Endothelial cell of umbilical vein (primary cell): Measurements from ENCODE around the gene SPTY2D1. TPM values are rescaled to one million over a fixed set of nuclear protein-coding genes. Genes with fewer than 3 reads are reported as not detected.
A peak's percentile ranks its signal among the peaks of the same experiment; 100 is the strongest.

Experiments used
- BruUV-seq: library from RNA; stranded (reverse); fragments of 400-500 nt; replicated peaks from 2 replicates; lab custom pipeline; 2021; lab: Mats Ljungman, UMichigan
- CTCF ChIA-PET: fragments of 300-600, 350-600 bp; sonication (Branson Sonifier 250); formaldehyde crosslinking; loops from one replicate; lab custom pipeline; 2021; ENCODE audit warnings: antibody characterized with exemption, inconsistent platforms; lab: Charles Lee
- POLR2A ChIA-PET: fragments of 300-600, 350-600 bp; sonication (Branson Sonifier 250); formaldehyde crosslinking; loops from one replicate; lab custom pipeline; 2021; ENCODE audit warnings: antibody characterized with exemption, inconsistent platforms; lab: Charles Lee
- DNase-seq: peaks from one replicate; pipeline ENCODE4 v3.0.0-alpha.2; 2011; ENCODE audit warnings: low read depth, low spot score
- FAIRE-seq: peaks from 2 replicates; lab custom pipeline; 2011; peaks lifted over from hg19 to GRCh38; lab: Jason Lieb, UNC
- H2AFZ ChIP-seq: 2 replicates; pipeline ENCODE4 v1.6.0; 2012; ENCODE audit warnings: low read depth, low read length, control low read depth, inconsistent platforms
- H3K27ac ChIP-seq: 2 replicates; pipeline ENCODE4 v1.5.1; 2011; ENCODE audit warnings: low read depth, mild to moderate bottlenecking, control low read depth, low read length, moderate library complexity; ENCODE audit not compliant: insufficient read depth
- H3K27me3 ChIP-seq, 2 experiments: 2 replicates each; pipeline versions ENCODE4 v1.6.0 to v1.6.1; 2011; ENCODE audit warnings: low read length in 2 of 2, mixed read lengths in 1 of 2; ENCODE audit not compliant: control insufficient read depth in 2 of 2, insufficient read depth in 2 of 2
- H3K36me3 ChIP-seq, 2 experiments: 2 replicates in 1 of 2; 3 replicates in 1 of 2; pipeline ENCODE4 v1.5.1; 2011; ENCODE audit warnings: low read length in 2 of 2, mild to moderate bottlenecking in 1 of 2, moderate library complexity in 1 of 2; ENCODE audit not compliant: control insufficient read depth in 2 of 2, insufficient read depth in 2 of 2; ENCODE audit errors: extremely low read depth in 1 of 2
- H3K4me1 ChIP-seq: 3 replicates; pipeline ENCODE4 v1.5.1; 2011; ENCODE audit warnings: mild to moderate bottlenecking, low read length; ENCODE audit not compliant: control insufficient read depth, insufficient read depth; ENCODE audit errors: extremely low read depth
- H3K4me2 ChIP-seq: 2 replicates; pipeline ENCODE4 v1.6.1; 2011; ENCODE audit warnings: low read length, control low read depth, mixed read lengths; ENCODE audit not compliant: insufficient read depth
- H3K4me3 ChIP-seq, 3 experiments: fragments of 200-600 bp in 1 of 3; sonication (generic), shearing (Covaris generic) in 1 of 3; replicated peaks in 1 of 3; 2 replicates each; pipeline ENCODE4 v1.5.1; 2011 to 2016; ENCODE audit warnings: control low read depth in 3 of 3, low read length in 3 of 3, mild to moderate bottlenecking in 2 of 3, inconsistent platforms in 1 of 3, low read depth in 1 of 3, moderate library complexity in 1 of 3; ENCODE audit not compliant: insufficient read depth in 1 of 3
- H3K79me2 ChIP-seq: 2 replicates; pipeline ENCODE4 v1.6.0; 2012; ENCODE audit warnings: low read length, inconsistent platforms; ENCODE audit not compliant: control insufficient read depth, insufficient read depth
- H3K9ac ChIP-seq: replicated peaks from 2 replicates; pipeline ENCODE3; 2011; ENCODE audit warnings: low read length, control low read depth; ENCODE audit not compliant: insufficient read depth; ENCODE audit errors: extremely low read depth
- H3K9me1 ChIP-seq: replicated peaks from 3 replicates; pipeline ENCODE4 v1.6.0; 2011; ENCODE audit warnings: mild to moderate bottlenecking, low read length; ENCODE audit not compliant: control insufficient read depth, insufficient read depth; ENCODE audit errors: extremely low read depth
- H3K9me3 ChIP-seq: replicated peaks from 2 replicates; pipeline ENCODE4 v1.5.1; 2012; ENCODE audit warnings: low read length, inconsistent platforms; ENCODE audit not compliant: control insufficient read depth, insufficient read depth
- H4K20me1 ChIP-seq: replicated peaks from 2 replicates; pipeline ENCODE3; 2011; ENCODE audit warnings: mild to moderate bottlenecking, low read length; ENCODE audit not compliant: control insufficient read depth, insufficient read depth; ENCODE audit errors: extremely low read depth
- EZH2 ChIP-seq: IDR thresholded peaks from 2 replicates; pipeline ENCODE4 v1.6.1; 2012; ENCODE audit warnings: borderline replicate concordance, low read depth, mild to moderate bottlenecking, moderate library complexity, low read length, inconsistent platforms; ENCODE audit not compliant: severe bottlenecking
- FOS ChIP-seq: IDR thresholded peaks from 2 replicates; pipeline ENCODE4 v1.6.1; 2011; ENCODE audit warnings: mild to moderate bottlenecking, low read length, moderate library complexity, borderline replicate concordance; ENCODE audit not compliant: insufficient read depth
- GATA2 ChIP-seq: IDR thresholded peaks from 2 replicates; pipeline ENCODE4 v1.7.0; 2011; ENCODE audit warnings: low read depth, mild to moderate bottlenecking, moderate library complexity, mixed read lengths, low read length; ENCODE audit not compliant: insufficient read length, insufficient read depth
- JUN ChIP-seq: IDR thresholded peaks from 2 replicates; pipeline ENCODE4 v1.6.1; 2011; ENCODE audit warnings: borderline replicate concordance, low read depth; ENCODE audit not compliant: insufficient read length, insufficient read depth
- POLR2A ChIP-seq: IDR thresholded peaks from 2 replicates; pipeline ENCODE4 v1.6.1; 2012; ENCODE audit warnings: low read depth, mild to moderate bottlenecking, control low read depth, low read length
- POLR2AphosphoS5 ChIP-seq: IDR thresholded peaks from 2 replicates; pipeline ENCODE4 v1.6.1; 2012; ENCODE audit warnings: low read depth, mild to moderate bottlenecking, control low read depth, low read length, moderate library complexity; ENCODE audit not compliant: insufficient read depth
- dilution Hi-C: fragments of 300-500 bp; cut with MboI; formaldehyde crosslinking; loops from one replicate; pipeline ENCODE4 v1.15.0; 2019; ENCODE audit warnings: low sequenced_read_pairs; ENCODE audit not compliant: extremely low pct_ligation_motif_present
- intact Hi-C: fragments of 100-400 bp; cut with micrococcal nuclease; formaldehyde crosslinking; loops from one replicate; pipeline ENCODE4 v1.10.0; 2022
- polyA plus RNA-seq, 4 experiments: library from polyadenylated mRNA; depleted of rRNA in 3 of 4; stranded (reverse) in 3 of 4; unstranded in 1 of 4; fragments of >200 nt; gene quantifications; 2 replicates each; pipeline versions ENCODE4 v1.2.1 to v1.2.3, GENCODE V29; 2011 to 2012; ENCODE audit warnings: missing spikeins in 1 of 4
- total RNA-seq: library from RNA; stranded (reverse); gene quantifications from 2 replicates; pipeline ENCODE4 v1.2.3, GENCODE V29; 2021
- TF ChIP-seq, protein P1 (sequence below), 2 donors: IDR thresholded peaks; 1 replicate in 1 of 2; 2 replicates in 1 of 2; pipeline ENCODE4 v1.5.1; 2011; ENCODE audit warnings: low read length in 2 of 2, mild to moderate bottlenecking in 2 of 2, moderate library complexity in 2 of 2, control low read depth in 1 of 2, inconsistent platforms in 1 of 2, low read depth in 1 of 2; ENCODE audit not compliant: insufficient read depth in 1 of 2; ENCODE audit errors: extremely low read depth in 1 of 2
- TF ChIP-seq, protein P2 (sequence below): IDR thresholded peaks from 2 replicates; pipeline ENCODE4 v1.6.1; 2011; ENCODE audit not compliant: insufficient read depth, insufficient read length

The SPTY2D1 gene
- total and polyA plus RNA-seq, 2 donors (not counting 3 experiments of a cell fraction or from before 2014, with no cell fraction given) = 5.5 to 18.7 TPM

DNA sequence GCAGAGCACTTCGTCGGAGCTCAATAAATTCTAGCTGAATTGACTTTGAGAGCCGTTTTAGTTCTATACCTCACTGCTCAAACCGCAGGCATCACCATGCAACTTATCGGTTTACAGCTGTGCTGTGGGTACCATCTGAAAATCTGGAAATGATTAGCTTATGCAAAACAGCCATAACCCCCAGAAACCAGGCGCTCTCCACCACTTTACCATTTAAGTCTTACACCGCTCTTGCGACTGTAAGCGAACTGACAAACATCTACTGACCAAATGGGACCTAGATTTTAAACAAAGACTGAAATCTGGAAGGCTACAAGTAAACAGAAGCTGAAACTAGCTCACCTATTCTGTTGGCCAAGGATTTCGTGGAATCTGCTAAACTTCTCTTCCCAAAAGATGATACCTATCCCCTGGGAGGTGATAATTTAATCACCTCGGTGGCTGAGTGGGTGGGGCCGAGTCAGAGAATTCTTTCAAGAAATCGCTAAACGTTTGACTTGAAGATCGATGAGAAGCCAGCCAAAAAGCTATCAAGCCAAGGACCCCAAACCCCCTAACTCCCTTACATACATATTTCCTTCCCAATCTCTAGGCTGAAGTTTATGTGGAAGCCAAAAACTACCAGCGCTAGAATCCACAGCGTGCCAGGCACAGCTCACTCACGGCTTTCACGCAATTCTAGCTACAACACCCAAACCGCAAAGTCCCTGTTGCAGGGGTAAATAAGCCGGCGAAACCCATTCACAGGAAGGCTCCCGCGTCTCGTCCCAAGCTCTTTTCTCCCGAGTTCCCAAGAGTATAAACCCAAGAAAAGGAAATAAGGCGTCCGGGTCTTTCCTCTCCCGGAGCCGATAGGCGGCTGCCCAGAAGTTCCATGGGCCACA, 644 bp downstream of the SPTY2D1 start:
- Histone ChIP-seq H3K4me2 (peak overlapping the region; percentile 100), H3K27ac (peak overlapping the region; percentile 74), H3K4me1 (peaks cover 16% of the 10 kb centered on the region), H2AFZ (peak overlapping the region; percentile 96), H3K9ac (peak overlapping the region; percentile 98), H3K9me3 (no peaks in the 10 kb centered on the region), H3K36me3 (no peaks in the 10 kb centered on the region), H3K4me3 (peak overlapping the region; percentile 79 to 99 (median 97)), H3K79me2 (peaks cover 48% of the 10 kb centered on the region), H3K27me3 (no peaks in the 10 kb centered on the region), H3K9me1 (no peaks in the 10 kb centered on the region), H4K20me1 (peaks cover 3% of the 10 kb centered on the region)
- intact Hi-C loops = loop anchor here (1.0 kb wide), 6 partner anchors 45 to 311 kb away; partner anchors contain the start of genes GTF2H1, HPS5, TMEM86A and TSG101
- ChIA-PET POLR2A (interaction anchor here (0.7 to 2.2 kb wide), 4 partner anchors 14 to 107 kb away, joined by 3 to 9 read pairs (median 4); partner anchors contain the start of genes TSG101 and UEVLD), CTCF (interaction anchor here (1.0 to 4.0 kb wide), 8 partner anchors 12 to 518 kb away, joined by 3 to 13 read pairs (median 3); no protein-coding TSS in a partner anchor)
- dilution Hi-C loops = no loop called here
- FAIRE-seq (peak; percentile 67), DNase-seq (no peak)
- BruUV-seq = TSS peak; percentile 57
- TF ChIP-seq POLR2A (no peak), GATA2 (no peak), EZH2 (no peak), POLR2AphosphoS5 (no peak)

DNA sequence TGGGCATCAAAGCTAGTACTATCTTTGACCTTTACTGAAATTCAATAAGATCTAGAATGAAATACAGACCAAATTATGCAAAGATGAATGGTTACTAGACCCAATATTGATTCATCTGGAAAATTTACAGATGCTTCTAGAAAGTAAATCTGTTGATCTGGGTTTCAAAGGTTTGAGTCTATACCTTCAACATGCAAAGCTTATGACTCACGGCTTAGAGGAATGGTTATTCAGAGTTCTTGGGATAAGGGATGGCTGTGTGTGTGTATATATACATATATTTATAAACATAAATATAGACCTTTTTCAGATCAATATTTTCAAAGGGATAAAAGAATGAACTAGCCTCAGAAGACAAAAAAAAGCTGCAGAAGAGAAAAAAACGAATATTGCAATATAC, 1.3 kb downstream of the SPTY2D1 start:
- Histone ChIP-seq H3K4me2 (peak overlapping the region; percentile 100), H3K4me3 (peak overlapping the region in 2 of 3 experiments; percentile 97 to 99), H3K36me3 (no peaks in the 10 kb centered on the region), H2AFZ (no peak overlapping the region), H3K4me1 (peaks cover 16% of the 10 kb centered on the region), H3K27ac (no peak overlapping the region), H3K9me3 (no peaks in the 10 kb centered on the region), H3K9me1 (no peaks in the 10 kb centered on the region), H3K27me3 (no peaks in the 10 kb centered on the region), H3K79me2 (peaks cover 54% of the 10 kb centered on the region), H4K20me1 (peaks cover 3% of the 10 kb centered on the region), H3K9ac (no peak overlapping the region)
- CTCF ChIA-PET = interaction anchor here (1.0 to 4.0 kb wide), 7 partner anchors 17 to 517 kb away, joined by 3 to 13 read pairs (median 3); no protein-coding TSS in a partner anchor
- FAIRE-seq (no peak), DNase-seq (no peak)
- POLR2A ChIA-PET = interaction anchor here (0.7 to 2.2 kb wide), 3 partner anchors 11 to 106 kb away, joined by 4 to 9 read pairs (median 5); partner anchors contain the start of genes TSG101 and UEVLD
- dilution Hi-C loops = no loop called here
- no TSS peak for BruUV-seq
- TF ChIP-seq FOS = no peak
- TF ChIP-seq, protein P1, sequence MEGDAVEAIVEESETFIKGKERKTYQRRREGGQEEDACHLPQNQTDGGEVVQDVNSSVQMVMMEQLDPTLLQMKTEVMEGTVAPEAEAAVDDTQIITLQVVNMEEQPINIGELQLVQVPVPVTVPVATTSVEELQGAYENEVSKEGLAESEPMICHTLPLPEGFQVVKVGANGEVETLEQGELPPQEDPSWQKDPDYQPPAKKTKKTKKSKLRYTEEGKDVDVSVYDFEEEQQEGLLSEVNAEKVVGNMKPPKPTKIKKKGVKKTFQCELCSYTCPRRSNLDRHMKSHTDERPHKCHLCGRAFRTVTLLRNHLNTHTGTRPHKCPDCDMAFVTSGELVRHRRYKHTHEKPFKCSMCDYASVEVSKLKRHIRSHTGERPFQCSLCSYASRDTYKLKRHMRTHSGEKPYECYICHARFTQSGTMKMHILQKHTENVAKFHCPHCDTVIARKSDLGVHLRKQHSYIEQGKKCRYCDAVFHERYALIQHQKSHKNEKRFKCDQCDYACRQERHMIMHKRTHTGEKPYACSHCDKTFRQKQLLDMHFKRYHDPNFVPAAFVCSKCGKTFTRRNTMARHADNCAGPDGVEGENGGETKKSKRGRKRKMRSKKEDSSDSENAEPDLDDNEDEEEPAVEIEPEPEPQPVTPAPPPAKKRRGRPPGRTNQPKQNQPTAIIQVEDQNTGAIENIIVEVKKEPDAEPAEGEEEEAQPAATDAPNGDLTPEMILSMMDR (IDR thresholded peaks at IDR 0.05; ENCODE audit: extremely low read depth in 1 of 2, insufficient read depth in 1 of 2, low read depth in 1 of 2, low read length in 2 of 2) = no peak
- TF ChIP-seq, protein P2, sequence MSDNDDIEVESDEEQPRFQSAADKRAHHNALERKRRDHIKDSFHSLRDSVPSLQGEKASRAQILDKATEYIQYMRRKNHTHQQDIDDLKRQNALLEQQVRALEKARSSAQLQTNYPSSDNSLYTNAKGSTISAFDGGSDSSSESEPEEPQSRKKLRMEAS = no peak
- TF ChIP-seq JUN = no peak
- no peak for TF ChIP-seq GATA2
- no peak for TF ChIP-seq EZH2
- intact Hi-C loops = no loop called here
